HG02763 (cell line): ENCODE results near the gene CHGA.

Experiments used
- ATAC-seq: cut with Tn5 transposase; IDR thresholded peaks from one replicate; pipeline ENCODE4 v1.9.1; 2021; ENCODE audit warnings: mild to moderate bottlenecking, moderate library complexity; ENCODE audit not compliant: unreplicated experiment

CHGA gene

GRCh38 chr14:92922883-92923743 is at the start of gene CHGA:
Gene CHGA (plus strand): TSS chr14:92923150. CDS start chr14:92923360, 210 bp downstream.
- ATAC-seq, result no peak

- no peak for ATAC-seq
Measured at GRCh38 chr14:92874962-92875661, 47.8 kb upstream of the CHGA start.

GRCh38 chr14:92877757-92878431 is 45.1 kb upstream of the CHGA start:
- ATAC-seq, result no peak

GRCh38 chr14:92880351-92880750 is 42.6 kb upstream of the CHGA start:
- ATAC-seq, result no peak

GRCh38 chr14:92880851-92881250 is 42.1 kb upstream of the CHGA start:
- ATAC-seq, result no peak

GRCh38 chr14:92883066-92883465 is 39.9 kb upstream of the CHGA start:
- ATAC-seq, result no peak

GRCh38 chr14:92884410-92884809 is 38.5 kb upstream of the CHGA start:
- ATAC-seq, result no peak

GRCh38 chr14:92885279-92886061 is 37.5 kb upstream of the CHGA start:
- ATAC-seq, result no peak

- ATAC-seq, result no peak
Measured at GRCh38 chr14:92886337-92886736, 36.6 kb upstream of the CHGA start.

- no peak for ATAC-seq
Measured at GRCh38 chr14:92887157-92887556, 35.8 kb upstream of the CHGA start.

GRCh38 chr14:92888896-92889295 is 34.1 kb upstream of the CHGA start:
- ATAC-seq, result no peak

GRCh38 chr14:92890830-92891588 is 31.9 kb upstream of the CHGA start:
- ATAC-seq, result no peak

- no peak for ATAC-seq
Measured at GRCh38 chr14:92892589-92892988, 30.4 kb upstream of the CHGA start.

- ATAC-seq, result no peak
Measured at GRCh38 chr14:92895352-92895878, 27.5 kb upstream of the CHGA start.

GRCh38 chr14:92897922-92898565 is 24.9 kb upstream of the CHGA start:
- no peak for ATAC-seq

GRCh38 chr14:92898566-92899131 is 24.3 kb upstream of the CHGA start:
- no peak for ATAC-seq

GRCh38 chr14:92900660-92901059 is 22.3 kb upstream of the CHGA start:
- ATAC-seq, result no peak

- no peak for ATAC-seq
Measured at GRCh38 chr14:92902191-92902590, 20.8 kb upstream of the CHGA start.

GRCh38 chr14:92902726-92903125 is 20.2 kb upstream of the CHGA start:
- no peak for ATAC-seq
